K562 (cell line): ENCODE results near the gene MPC1. TPM values are rescaled to one million over a fixed set of nuclear protein-coding genes. Genes with fewer than 3 reads are reported as not detected.

Experiments used
- CHD4 ChIP-seq: fragments of 200-600 bp; sonication (generic); IDR thresholded peaks from 3 replicates; pipeline ENCODE4 v1.6.1; 2012; ENCODE audit warnings: low read depth, mild to moderate bottlenecking, mixed read lengths, low read length, inconsistent platforms; ENCODE audit not compliant: insufficient read depth, insufficient replicate concordance, poor library complexity, severe bottlenecking
- CXXC5 ChIP-seq: fragments of 250-450 bp; sonication (Bioruptor Pico); IDR thresholded peaks from 2 replicates; pipeline ENCODE4 v1.8.0; 2022; ENCODE audit warnings: inconsistent platforms, mild to moderate bottlenecking, moderate library complexity
- E2F6 ChIP-seq, 2 experiments: IDR thresholded peaks; 2 replicates each; pipeline ENCODE4 v1.6.1; 2011; ENCODE audit warnings: borderline replicate concordance in 1 of 2, control low read depth in 1 of 2, low read depth in 1 of 2, low read length in 1 of 2, mild to moderate bottlenecking in 1 of 2, mixed read lengths in 1 of 2, moderate library complexity in 1 of 2; ENCODE audit not compliant: insufficient read depth in 1 of 2, insufficient read length in 1 of 2, poor library complexity in 1 of 2, severe bottlenecking in 1 of 2; ENCODE audit errors: extremely low read depth in 1 of 2
- ETS2 ChIP-seq: IDR thresholded peaks from 2 replicates; pipeline ENCODE4 v1.6.1; 2016; ENCODE audit warnings: borderline replicate concordance, missing genetic modification characterization, mild to moderate bottlenecking, moderate library complexity, missing compliant biosample characterization; ENCODE audit not compliant: poor library complexity, severe bottlenecking
- HNRNPK ChIP-seq: fragments of 200-400 bp; formaldehyde crosslinking; IDR thresholded peaks from one replicate; pipeline ENCODE4 v1.6.1; 2018; ENCODE audit warnings: mild to moderate bottlenecking, low read depth, low read length; ENCODE audit not compliant: poor library complexity, severe bottlenecking
- JUND ChIP-seq, 2 experiments: IDR thresholded peaks; 2 replicates in 1 of 2; 3 replicates in 1 of 2; pipeline ENCODE4 v1.6.1; 2011; ENCODE audit warnings: borderline replicate concordance in 2 of 2, low read depth in 2 of 2, low read length in 2 of 2, improper control_type of control experiment in 1 of 2, missing biosample characterization in 1 of 2, missing genetic modification characterization in 1 of 2, missing genetic modification reagents in 1 of 2
- SIN3A ChIP-seq, 2 experiments: fragments of 150-350 bp in 1 of 2; IDR thresholded peaks; 2 replicates each; pipeline ENCODE4 v1.6.1; 2011 to 2016; ENCODE audit warnings: borderline replicate concordance in 2 of 2, low read depth in 2 of 2, low read length in 2 of 2, mild to moderate bottlenecking in 2 of 2, moderate library complexity in 2 of 2; ENCODE audit not compliant: control insufficient read depth in 1 of 2
- SMAD1 ChIP-seq: fragments of 150-350 bp; IDR thresholded peaks from 2 replicates; pipeline ENCODE4 v1.6.1; 2014; ENCODE audit warnings: low read length, low read depth; ENCODE audit not compliant: partially characterized antibody
- USF1 ChIP-seq: sonication (generic); formaldehyde crosslinking; IDR thresholded peaks from 2 replicates; pipeline ENCODE4 v1.9.0; 2022; ENCODE audit warnings: mild to moderate bottlenecking, missing genetic modification reagents
- ZNF133 ChIP-seq: fragments of 250-450 bp; sonication (Bioruptor Pico); IDR thresholded peaks from 2 replicates; pipeline ENCODE4 v1.4.0; 2020; ENCODE audit warnings: mild to moderate bottlenecking
- ZNF274 ChIP-seq: IDR thresholded peaks from 2 replicates; pipeline ENCODE4 v1.6.1; 2011; ENCODE audit warnings: low read depth, mild to moderate bottlenecking, low read length, moderate library complexity, borderline replicate concordance
- polyA plus RNA-seq, 8 experiments: library from polyadenylated mRNA; depleted of rRNA in 4 of 8; stranded (reverse) in 5 of 8; unstranded in 3 of 8; fragments of >200 nt; fragmentation: Nextera tagmentation in 2 of 8; fragmentation: Illumina TruSeq in 1 of 8; extraction: Ambion mirVana in 2 of 8; extraction: Trizol in 1 of 8; gene quantifications; 2 replicates each; pipeline versions ENCODE4 v1.2.1 to v1.2.3, GENCODE V29; 2011 to 2014; ENCODE audit warnings: inconsistent platforms in 1 of 8, missing spikeins in 1 of 8
- total RNA-seq, 7 experiments: library from RNA; depleted of rRNA in 6 of 7; stranded (reverse); fragments of >200 nt in 6 of 7; fragmentation: Illumina TruSeq in 2 of 7; extraction: Trizol in 2 of 7; gene quantifications; 2 replicates each; pipeline versions ENCODE4 v1.2.1 to v1.2.3, GENCODE V29; 2011 to 2021; ENCODE audit warnings: low replicate concordance in 1 of 7
- TF ChIP-seq, protein P1 (sequence below), 3 experiments: fragments of 200-800 bp in 1 of 3; fragments of 250-450 bp in 1 of 3; fragments of 450-650 bp in 1 of 3; sonication (Bioruptor Pico) in 1 of 3; sonication (Bioruptor generic) in 1 of 3; formaldehyde crosslinking in 1 of 3; IDR thresholded peaks; 2 replicates each; pipeline versions ENCODE4 v1.6.1 to v1.8.0; 2016 to 2022; ENCODE audit warnings: mild to moderate bottlenecking in 2 of 3, missing genetic modification characterization in 2 of 3, missing compliant biosample characterization in 1 of 3, moderate library complexity in 1 of 3

Gene MPC1
- total and polyA plus RNA-seq, 9 of the 15 experiments (the other 6 are each of a cell fraction or from before 2014, with no cell fraction given): 78.6 to 185 (median 138) TPM

GRCh38 chr6:166382933-166383801 lies at the start of gene MPC1 (continued):
- TF ChIP-seq E2F6 (IDR thresholded peaks at IDR 0.05; ENCODE audit: borderline replicate concordance in 1 of 2, extremely low read depth in 1 of 2, insufficient read depth in 1 of 2, insufficient read length in 1 of 2, low read depth in 1 of 2, low read length in 1 of 2, poor library complexity in 1 of 2, severe bottlenecking in 1 of 2) (peak; percentile 85 to 90), SIN3A (IDR thresholded peaks at IDR 0.05; ENCODE audit: borderline replicate concordance in 2 of 2, control insufficient read depth in 1 of 2, low read depth in 2 of 2, low read length in 2 of 2) (peak; percentile 69 to 79; a peak in 2 of 4 replicates), SMAD1 (peak; percentile 7), ETS2 (tag) (no peak), HNRNPK (peak; percentile 49), CHD4 (no peak), CXXC5 (CRISPR knock-in tag) (peak; percentile 99), JUND (IDR thresholded peaks at IDR 0.05; ENCODE audit: borderline replicate concordance, low read depth, low read length) (peak; percentile 33), JUND (tag; IDR thresholded peaks at IDR 0.05; ENCODE audit: borderline replicate concordance, low read depth, low read length) (no peak; the same call in 2 of the 3 replicates), USF1 (CRISPR knock-in tag) (peak; percentile 69), ZNF133 (CRISPR knock-in tag) (0 out of 2 replicates have a peak, but pooled peaks have one; percentile 13), ZNF274 (no peak)
- TF ChIP-seq, protein P1, sequence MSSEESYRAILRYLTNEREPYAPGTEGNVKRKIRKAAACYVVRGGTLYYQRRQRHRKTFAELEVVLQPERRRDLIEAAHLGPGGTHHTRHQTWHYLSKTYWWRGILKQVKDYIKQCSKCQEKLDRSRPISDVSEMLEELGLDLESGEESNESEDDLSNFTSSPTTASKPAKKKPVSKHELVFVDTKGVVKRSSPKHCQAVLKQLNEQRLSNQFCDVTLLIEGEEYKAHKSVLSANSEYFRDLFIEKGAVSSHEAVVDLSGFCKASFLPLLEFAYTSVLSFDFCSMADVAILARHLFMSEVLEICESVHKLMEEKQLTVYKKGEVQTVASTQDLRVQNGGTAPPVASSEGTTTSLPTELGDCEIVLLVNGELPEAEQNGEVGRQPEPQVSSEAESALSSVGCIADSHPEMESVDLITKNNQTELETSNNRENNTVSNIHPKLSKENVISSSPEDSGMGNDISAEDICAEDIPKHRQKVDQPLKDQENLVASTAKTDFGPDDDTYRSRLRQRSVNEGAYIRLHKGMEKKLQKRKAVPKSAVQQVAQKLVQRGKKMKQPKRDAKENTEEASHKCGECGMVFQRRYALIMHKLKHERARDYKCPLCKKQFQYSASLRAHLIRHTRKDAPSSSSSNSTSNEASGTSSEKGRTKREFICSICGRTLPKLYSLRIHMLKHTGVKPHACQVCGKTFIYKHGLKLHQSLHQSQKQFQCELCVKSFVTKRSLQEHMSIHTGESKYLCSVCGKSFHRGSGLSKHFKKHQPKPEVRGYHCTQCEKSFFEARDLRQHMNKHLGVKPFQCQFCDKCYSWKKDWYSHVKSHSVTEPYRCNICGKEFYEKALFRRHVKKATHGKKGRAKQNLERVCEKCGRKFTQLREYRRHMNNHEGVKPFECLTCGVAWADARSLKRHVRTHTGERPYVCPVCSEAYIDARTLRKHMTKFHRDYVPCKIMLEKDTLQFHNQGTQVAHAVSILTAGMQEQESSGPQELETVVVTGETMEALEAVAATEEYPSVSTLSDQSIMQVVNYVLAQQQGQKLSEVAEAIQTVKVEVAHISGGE (CRISPR knock-in tag; IDR thresholded peaks at IDR 0.05): peak in 2 of 3 experiments; percentile 18 to 51; a peak in 1 of 6 replicates
